ENCODE results near the gene ARMS2.

- TF ChIP-seq CTCF (IDR thresholded peaks at IDR 0.05; ENCODE audit: poor library complexity) (no peak), EZH2 (IDR thresholded peaks at IDR 0.05; ENCODE audit: borderline replicate concordance) (no peak), EZH2phosphoT487 (IDR thresholded peaks at IDR 0.05; ENCODE audit: low read depth, severe bottlenecking, unreplicated experiment) (no peak)
Observed at GRCh38 chr10:122474131-122474818, 19.8 kb downstream of the ARMS2 start.

All from hepatocyte (in vitro differentiated cells).